T-helper 2 cell (primary cell): ENCODE data around the gene PAX9.

Experiments used
- DNase-seq, 5 experiments: peaks; one replicate each; pipeline versions ENCODE4 v3.0.0 to v3.0.0-alpha.2; 2012 to 2022

Gene PAX9

GRCh38 chr14:36656687-36657398 lies 4.8 kb upstream of the PAX9 start:
- DNase-seq: no peak

DNA sequence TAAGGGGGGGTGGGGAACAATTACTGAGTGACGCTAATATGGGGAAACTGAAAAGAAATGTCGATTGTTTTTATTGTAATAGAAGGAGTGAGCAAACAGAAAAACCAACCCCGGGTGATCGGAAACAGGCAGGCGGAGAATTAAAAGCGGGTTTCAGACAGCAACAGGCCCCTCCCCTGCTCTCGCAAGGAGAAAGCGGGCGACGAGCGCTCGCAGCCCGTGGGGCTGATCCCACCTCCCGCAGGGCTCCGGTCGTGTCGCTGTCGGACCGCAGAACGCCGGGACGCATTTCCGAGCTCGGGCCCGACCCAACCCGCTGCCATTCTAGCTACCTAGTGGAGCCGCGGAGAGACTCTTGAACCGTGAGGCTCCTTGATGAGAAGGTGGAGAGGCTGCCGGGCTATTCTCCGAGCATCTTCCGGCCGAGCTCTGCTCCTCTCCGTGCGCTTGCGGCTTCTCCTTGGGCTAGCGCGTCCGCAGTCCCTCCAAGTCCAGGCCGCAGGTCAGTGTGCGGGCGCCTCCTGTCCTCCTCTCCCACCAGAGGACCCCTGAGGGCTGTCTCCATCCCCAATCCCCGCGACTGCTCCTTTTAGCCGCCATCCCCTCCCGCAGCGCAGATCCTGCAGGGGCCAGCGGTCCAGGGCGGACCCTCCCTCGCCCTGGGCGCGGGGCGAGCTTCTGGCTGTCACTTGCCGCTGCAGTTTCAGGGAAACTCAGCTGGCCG lies 4.1 kb upstream of the PAX9 start:
- DNase-seq: no peak

DNA sequence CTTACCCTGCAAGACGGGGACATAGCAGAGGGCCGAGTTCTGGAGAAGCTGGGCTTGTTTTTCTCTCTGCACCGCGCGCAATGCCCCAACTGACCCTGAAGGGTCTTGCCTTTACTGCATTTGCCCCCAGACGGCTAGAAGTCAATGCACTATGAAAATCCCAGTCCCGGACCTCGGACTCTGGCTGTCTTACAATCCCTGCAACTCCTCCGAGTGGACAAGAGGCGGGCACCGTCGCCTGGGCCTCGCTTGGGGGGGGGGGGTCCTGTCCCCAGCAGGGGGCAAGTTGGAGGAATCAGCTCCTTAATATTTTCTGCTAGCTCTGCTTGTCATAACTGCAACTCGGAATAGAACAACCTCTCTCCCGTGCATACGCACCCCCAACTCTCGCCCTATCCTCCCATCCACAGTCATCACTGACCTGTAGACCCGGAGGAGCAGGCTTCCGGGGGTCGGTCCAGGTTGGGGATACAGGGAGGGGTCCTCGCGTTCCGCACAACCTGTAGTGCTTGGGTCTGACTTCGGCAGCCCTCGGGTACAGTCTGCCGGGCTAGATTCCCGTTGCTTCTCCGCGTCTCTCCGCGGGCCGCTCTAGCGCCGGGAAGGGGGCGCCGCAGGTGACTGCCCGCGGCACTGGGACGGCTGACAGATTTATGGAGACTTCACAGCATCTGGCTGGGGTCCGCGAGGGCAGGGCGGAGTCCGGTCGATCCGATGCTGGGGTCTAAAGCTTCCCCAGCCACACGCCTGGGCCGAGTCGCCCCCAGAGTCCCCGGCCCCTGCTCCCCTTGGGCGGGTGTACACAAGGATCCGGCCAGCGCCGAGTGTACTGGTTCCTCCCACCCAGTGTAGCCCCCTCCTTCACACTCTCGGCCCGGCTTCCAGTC lies 3.3 kb upstream of the PAX9 start:
- DNase-seq: no peak

- DNase-seq: no peak
Observed at GRCh38 chr14:36659010-36659821, 2.4 kb upstream of the PAX9 start.

DNA sequence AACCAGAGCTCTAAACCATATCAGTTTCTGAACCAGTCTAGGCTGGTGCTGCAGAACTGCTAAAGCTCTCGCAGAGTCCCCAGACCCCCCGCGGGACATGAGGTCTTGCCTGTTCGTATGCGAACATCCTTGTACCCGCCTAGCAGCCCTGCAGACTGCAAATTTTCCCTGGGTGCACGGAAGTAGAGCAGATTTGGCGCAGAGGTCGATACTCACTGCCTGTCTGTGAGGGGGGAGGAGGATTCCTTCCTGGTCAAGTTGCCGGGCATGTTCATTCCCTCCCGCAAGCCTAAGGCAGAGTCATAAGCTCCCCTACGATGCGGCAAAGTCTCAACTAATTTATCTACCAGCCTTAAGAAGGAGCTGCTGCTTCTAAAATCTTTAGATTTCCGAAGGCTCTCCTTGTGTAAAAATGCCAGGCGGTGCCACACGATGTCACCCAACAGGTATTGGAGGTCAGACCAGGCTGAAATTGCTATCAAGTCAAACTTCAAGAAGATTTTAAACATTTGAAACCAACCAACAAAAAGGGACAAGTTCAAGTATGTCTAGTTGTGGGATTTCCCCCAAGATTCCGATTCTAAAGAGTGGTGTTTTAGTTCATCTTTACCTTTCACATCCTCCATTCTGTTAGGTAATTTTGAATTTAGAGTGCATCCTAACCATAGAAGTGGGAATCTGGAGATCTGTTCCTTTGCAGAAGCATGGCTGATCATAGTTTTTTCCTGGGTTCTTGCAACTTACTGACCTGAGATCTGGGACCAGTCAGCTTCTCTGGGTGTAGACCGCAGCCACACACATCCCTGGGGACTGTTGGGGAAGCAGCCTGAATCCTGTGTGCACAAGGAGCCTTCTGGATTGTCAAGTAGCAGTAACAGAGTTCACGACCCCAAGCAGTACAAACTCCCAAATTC lies 1.6 kb upstream of the PAX9 start:
- DNase-seq: no peak

GRCh38 chr14:36660736-36661505 lies 739 bp upstream of the PAX9 start:
- no peak for DNase-seq

GRCh38 chr14:36662258-36662542 lies 540 bp downstream of the PAX9 start:
- DNase-seq: no peak

DNA sequence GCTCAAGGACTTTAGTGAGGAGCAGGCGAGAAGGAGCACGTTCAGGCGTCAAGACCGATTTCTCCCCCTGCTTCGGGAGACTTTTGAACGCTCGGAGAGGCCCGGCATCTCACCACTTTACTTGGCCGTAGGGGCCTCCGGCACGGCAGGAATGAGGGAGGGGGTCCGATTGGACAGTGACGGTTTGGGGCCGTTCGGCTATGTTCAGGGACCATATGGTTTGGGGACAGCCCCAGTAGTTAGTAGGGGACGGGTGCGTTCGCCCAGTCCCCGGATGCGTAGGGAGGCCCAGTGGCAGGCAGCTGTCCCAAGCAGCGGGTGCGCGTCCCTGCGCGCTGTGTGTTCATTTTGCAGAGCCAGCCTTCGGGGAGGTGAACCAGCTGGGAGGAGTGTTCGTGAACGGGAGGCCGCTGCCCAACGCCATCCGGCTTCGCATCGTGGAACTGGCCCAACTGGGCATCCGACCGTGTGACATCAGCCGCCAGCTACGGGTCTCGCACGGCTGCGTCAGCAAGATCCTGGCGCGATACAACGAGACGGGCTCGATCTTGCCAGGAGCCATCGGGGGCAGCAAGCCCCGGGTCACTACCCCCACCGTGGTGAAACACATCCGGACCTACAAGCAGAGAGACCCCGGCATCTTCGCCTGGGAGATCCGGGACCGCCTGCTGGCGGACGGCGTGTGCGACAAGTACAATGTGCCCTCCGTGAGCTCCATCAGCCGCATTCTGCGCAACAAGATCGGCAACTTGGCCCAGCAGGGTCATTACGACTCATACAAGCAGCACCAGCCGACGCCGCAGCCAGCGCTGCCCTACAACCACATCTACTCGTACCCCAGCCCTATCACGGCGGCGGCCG lies 1.1 kb downstream of the PAX9 start:
- DNase-seq: no peak

- DNase-seq: no peak
Observed at GRCh38 chr14:36663404-36664321, 2.0 kb downstream of the PAX9 start.

GRCh38 chr14:36664322-36665193 lies 2.9 kb downstream of the PAX9 start:
- DNase-seq: no peak

- DNase-seq: no peak
Observed at GRCh38 chr14:36665887-36666415, 4.3 kb downstream of the PAX9 start.

DNA sequence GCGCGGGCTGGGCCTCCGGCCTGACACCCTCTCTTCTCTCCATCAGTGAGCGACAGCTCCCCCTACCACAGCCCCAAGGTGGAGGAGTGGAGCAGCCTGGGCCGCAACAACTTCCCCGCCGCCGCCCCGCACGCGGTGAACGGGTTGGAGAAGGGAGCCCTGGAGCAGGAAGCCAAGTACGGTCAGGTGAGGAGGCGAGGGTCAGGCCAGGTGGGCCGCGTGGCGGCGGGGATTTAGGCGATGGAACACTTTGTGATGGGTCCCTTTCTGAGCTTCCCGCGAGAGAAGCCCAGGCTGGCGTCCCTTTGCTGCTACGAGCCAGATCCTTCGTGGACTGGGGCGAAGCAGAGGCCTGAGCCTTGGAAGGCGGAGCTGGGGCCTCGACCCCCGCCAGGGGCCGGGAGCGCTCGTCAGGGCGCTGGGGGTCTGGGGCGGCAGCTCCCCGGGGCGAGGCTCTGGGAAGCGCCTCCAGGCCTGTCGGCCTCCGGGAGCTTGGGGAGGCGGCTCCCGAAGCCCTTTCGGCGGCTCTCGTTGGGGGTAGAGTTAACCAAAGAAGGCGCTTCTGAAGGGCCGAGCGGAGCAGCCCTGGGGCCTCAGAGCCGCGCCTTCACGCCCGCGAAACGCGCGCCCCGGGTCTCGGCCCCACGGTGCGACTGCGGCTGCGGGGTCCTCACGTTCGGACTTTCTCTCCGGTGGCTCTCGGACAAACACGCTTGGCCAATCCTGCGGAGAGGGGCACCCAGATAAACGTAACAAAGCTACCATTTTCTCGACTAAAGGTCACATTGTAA lies 5.0 kb downstream of the PAX9 start:
- DNase-seq: no peak

- DNase-seq: no peak
Observed at GRCh38 chr14:36667679-36668078, 6.0 kb downstream of the PAX9 start.

DNA sequence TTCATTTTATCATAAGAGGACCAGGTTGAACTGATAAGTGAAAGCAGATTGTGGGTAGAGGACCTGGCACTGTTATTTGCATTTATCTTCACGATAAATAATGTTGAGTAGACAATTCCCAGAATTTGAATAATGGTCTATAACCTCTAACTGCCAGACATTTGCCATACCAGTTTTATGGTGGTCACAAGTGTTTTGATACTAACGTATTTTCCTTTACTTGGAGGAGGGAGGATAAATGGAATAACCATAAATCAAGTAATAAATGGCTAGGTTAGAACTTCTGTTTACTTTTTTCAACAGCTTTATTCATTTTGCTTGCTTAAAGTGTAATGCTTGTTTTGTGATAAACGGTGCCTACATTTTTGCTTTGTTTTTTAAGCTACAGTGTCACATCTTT lies 9.5 kb downstream of the PAX9 start:
- no peak for DNase-seq

- no peak for DNase-seq
Observed at GRCh38 chr14:36672095-36672494, 10.4 kb downstream of the PAX9 start.

DNA sequence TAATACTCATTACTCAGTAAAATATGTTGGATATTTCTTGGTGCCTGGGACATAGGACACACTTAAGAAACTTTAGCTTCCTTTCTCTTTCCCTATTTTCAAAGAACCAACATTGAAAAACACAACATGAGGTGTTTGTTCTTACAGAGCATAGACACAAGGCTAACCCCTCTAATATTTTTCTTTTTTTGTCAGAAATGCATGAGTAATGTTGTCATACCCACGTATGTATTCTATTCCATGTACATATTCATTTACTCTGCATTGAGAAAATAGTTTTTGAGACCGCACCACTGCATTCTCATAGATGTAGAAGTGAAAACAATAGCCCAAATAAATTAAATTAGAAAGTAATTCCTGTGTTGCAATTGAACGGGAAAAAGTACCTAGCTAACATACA lies 13.0 kb downstream of the PAX9 start:
- no peak for DNase-seq

GRCh38 chr14:36675581-36675980 lies 13.9 kb downstream of the PAX9 start:
- DNase-seq: no peak
